A673 (cell line): ENCODE results near the gene PCCB. TPM values are rescaled to one million over a fixed set of nuclear protein-coding genes. Genes with fewer than 3 reads are reported as not detected.

ENCODE experiments used
- BruUV-seq: library from RNA; stranded (reverse); fragments of 400-500 nt; replicated peaks from 2 replicates; lab custom pipeline; 2021; lab: Mats Ljungman, UMichigan
- CTCF ChIA-PET: fragments of 300-600 bp; sonication (Branson Sonifier 250); formaldehyde crosslinking; loops from one replicate; lab custom pipeline; 2022; ENCODE audit warnings: antibody characterized with exemption; lab: Charles Lee
- POLR2A ChIA-PET: fragments of 300-600 bp; sonication (Branson Sonifier 250); formaldehyde crosslinking; loops from one replicate; lab custom pipeline; 2022; ENCODE audit warnings: antibody characterized with exemption; ENCODE audit not compliant: low non-redundant PET; lab: Charles Lee
- DNase-seq: peaks from one replicate; pipeline ENCODE4 v3.0.0-alpha.2; 2015; ENCODE audit warnings: low spot score
- H3K27ac ChIP-seq: fragments of 200-600 bp; sonication (generic); 2 replicates; pipeline ENCODE4 v1.5.1; 2016; ENCODE audit warnings: mixed run types, low read depth, mild to moderate bottlenecking, mixed read lengths, antibody characterized with exemption, low read length; ENCODE audit not compliant: poor library complexity, severe bottlenecking
- H3K27me3 ChIP-seq: fragments of 200-600 bp; sonication (generic); replicated peaks from 2 replicates; pipeline ENCODE4 v1.6.1; 2017; ENCODE audit warnings: mixed run types, low read depth, mild to moderate bottlenecking, mixed read lengths, antibody characterized with exemption, low read length; ENCODE audit not compliant: insufficient read depth, poor library complexity
- H3K36me3 ChIP-seq: fragments of 200-600 bp; sonication (generic); 2 replicates; pipeline ENCODE4 v1.6.1; 2016; ENCODE audit warnings: mixed run types, mild to moderate bottlenecking, mixed read lengths, antibody characterized with exemption, low read length; ENCODE audit not compliant: insufficient read depth, poor library complexity, severe bottlenecking
- H3K4me1 ChIP-seq: fragments of 200-600 bp; sonication (generic); 2 replicates; pipeline ENCODE4 v1.6.1; 2017; ENCODE audit warnings: mixed run types, mild to moderate bottlenecking, mixed read lengths, antibody characterized with exemption, low read length; ENCODE audit not compliant: insufficient read depth, poor library complexity, severe bottlenecking
- H3K4me3 ChIP-seq: fragments of 200-600 bp; sonication (generic); 2 replicates; pipeline ENCODE4 v1.5.1; 2016; ENCODE audit warnings: low read depth, mixed run types, mild to moderate bottlenecking, mixed read lengths, low read length; ENCODE audit not compliant: poor library complexity, severe bottlenecking
- H3K9me3 ChIP-seq: fragments of 200-600 bp; sonication (generic); 2 replicates; pipeline ENCODE4 v1.6.1; 2016; ENCODE audit warnings: mixed run types, low read depth, mild to moderate bottlenecking, mixed read lengths, antibody characterized with exemption, low read length; ENCODE audit not compliant: poor library complexity, severe bottlenecking
- EZH2 ChIP-seq: fragments of 200-600 bp; sonication (generic); IDR thresholded peaks from 2 replicates; pipeline ENCODE4 v1.6.1; 2017; ENCODE audit warnings: borderline replicate concordance, low read depth, mild to moderate bottlenecking, mixed read lengths, antibody characterized with exemption, low read length; ENCODE audit not compliant: poor library complexity, severe bottlenecking
- intact Hi-C: fragments of 100-400 bp; cut with micrococcal nuclease; formaldehyde crosslinking; loops from one replicate; pipeline ENCODE4 v1.10.0; 2022; ENCODE audit not compliant: unreplicated experiment
- total RNA-seq: library from RNA; stranded (reverse); gene quantifications from 2 replicates; pipeline ENCODE4 v1.2.3, GENCODE V29; 2021
- TF ChIP-seq, protein P1 (sequence below): fragments of 300-800, 200-600 bp; sonication (generic); conservative IDR thresholded peaks from 2 replicates; pipeline ENCODE4 v1.5.1; 2017; ENCODE audit warnings: low read depth, mild to moderate bottlenecking, antibody characterized with exemption, low read length, moderate library complexity, mixed read lengths

The PCCB gene
- total RNA-seq, 1 experiment from 2014 or later: 82.1 TPM

GRCh38 chr3:136343446-136343845, 93.3 kb downstream of the PCCB start:
- H3K9me3 ChIP-seq: no peaks in the 10 kb centered on the region
- peaks cover 6% of the 10 kb centered on the region for H3K4me1 ChIP-seq
- intact Hi-C loops: loop anchor here (10.0 kb wide), 1 partner anchor 269 kb away; no protein-coding TSS in a partner anchor
- H3K4me3 ChIP-seq: no peak overlapping the region
- no peaks in the 10 kb centered on the region for H3K27me3 ChIP-seq
- no peak overlapping the region for H3K27ac ChIP-seq
- ChIA-PET POLR2A (no interaction called here), CTCF (no interaction called here)
- BruUV-seq: no TSS peak
- TF ChIP-seq, protein P1, sequence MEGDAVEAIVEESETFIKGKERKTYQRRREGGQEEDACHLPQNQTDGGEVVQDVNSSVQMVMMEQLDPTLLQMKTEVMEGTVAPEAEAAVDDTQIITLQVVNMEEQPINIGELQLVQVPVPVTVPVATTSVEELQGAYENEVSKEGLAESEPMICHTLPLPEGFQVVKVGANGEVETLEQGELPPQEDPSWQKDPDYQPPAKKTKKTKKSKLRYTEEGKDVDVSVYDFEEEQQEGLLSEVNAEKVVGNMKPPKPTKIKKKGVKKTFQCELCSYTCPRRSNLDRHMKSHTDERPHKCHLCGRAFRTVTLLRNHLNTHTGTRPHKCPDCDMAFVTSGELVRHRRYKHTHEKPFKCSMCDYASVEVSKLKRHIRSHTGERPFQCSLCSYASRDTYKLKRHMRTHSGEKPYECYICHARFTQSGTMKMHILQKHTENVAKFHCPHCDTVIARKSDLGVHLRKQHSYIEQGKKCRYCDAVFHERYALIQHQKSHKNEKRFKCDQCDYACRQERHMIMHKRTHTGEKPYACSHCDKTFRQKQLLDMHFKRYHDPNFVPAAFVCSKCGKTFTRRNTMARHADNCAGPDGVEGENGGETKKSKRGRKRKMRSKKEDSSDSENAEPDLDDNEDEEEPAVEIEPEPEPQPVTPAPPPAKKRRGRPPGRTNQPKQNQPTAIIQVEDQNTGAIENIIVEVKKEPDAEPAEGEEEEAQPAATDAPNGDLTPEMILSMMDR: no peak
- H3K36me3 ChIP-seq: no peaks in the 10 kb centered on the region
- DNase-seq: no peak

- H3K36me3 ChIP-seq: no peaks in the 10 kb centered on the region
- intact Hi-C loops: loop anchor here (10.0 kb wide), 1 partner anchor 269 kb away; no protein-coding TSS in a partner anchor
- H3K27me3 ChIP-seq: no peaks in the 10 kb centered on the region
- ChIA-PET POLR2A (no interaction called here), CTCF (no interaction called here)
- peaks cover 6% of the 10 kb centered on the region for H3K4me1 ChIP-seq
- H3K4me3 ChIP-seq: no peak overlapping the region
- no TSS peak for BruUV-seq
- peak; percentile 50 for DNase-seq
- no peak overlapping the region for H3K27ac ChIP-seq
- no peak for TF ChIP-seq EZH2
- TF ChIP-seq, protein P1: no peak
- H3K9me3 ChIP-seq: no peaks in the 10 kb centered on the region
Observed at GRCh38 chr3:136343873-136344555, 93.9 kb downstream of the PCCB start.

DNA sequence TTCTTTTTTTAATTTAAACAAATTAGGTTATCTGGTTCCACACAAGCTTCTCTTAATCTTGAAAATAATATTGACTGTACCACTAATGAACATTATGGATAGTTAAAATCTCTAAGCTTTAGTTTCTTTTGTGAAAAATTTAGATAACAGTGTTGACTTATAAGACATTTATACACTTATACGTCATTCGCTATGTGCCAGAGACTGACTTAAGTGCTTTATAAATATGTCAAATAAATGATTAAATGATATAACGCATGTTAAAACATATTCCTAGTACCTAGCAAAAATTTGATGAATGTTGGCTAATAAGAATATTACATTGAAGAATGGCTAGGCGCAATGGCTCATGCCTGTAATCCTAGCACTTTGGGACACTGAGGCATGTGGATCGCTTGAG, 96.3 kb downstream of the PCCB start:
- BruUV-seq: no TSS peak
- no peak overlapping the region for H3K27ac ChIP-seq
- ChIA-PET CTCF (interaction anchor here (0.7 kb wide), 1 partner anchor 97 kb away, joined by 3 read pairs; no protein-coding TSS in a partner anchor), POLR2A (no interaction called here)
- no peaks in the 10 kb centered on the region for H3K27me3 ChIP-seq
- H3K36me3 ChIP-seq: no peaks in the 10 kb centered on the region
- TF ChIP-seq EZH2: no peak
- TF ChIP-seq, protein P1: no peak
- peaks cover 6% of the 10 kb centered on the region for H3K4me1 ChIP-seq
- H3K9me3 ChIP-seq: no peaks in the 10 kb centered on the region
- no peak for DNase-seq
- no peak overlapping the region for H3K4me3 ChIP-seq
- intact Hi-C loops: loop anchor here (10.0 kb wide), 1 partner anchor 272 kb away; no protein-coding TSS in a partner anchor
